Peyer's patch (tissue), 4 donors: ENCODE measurements around the gene CERS4.
"Not testable (repeated sequence)": the region's sequence is repeated elsewhere in the genome, so short reads cannot be mapped to it uniquely, and the experiment has no call there.

Source experiments
- POLR2A ChIP-seq, 2 donors: fragments of 450-650 bp; IDR thresholded peaks; one replicate each; pipeline ENCODE4 v1.5.1; 2017; ENCODE audit warnings: antibody characterized with exemption in 2 of 2, mild to moderate bottlenecking in 2 of 2, moderate library complexity in 2 of 2
- TF ChIP-seq, protein P1 (sequence below), 6 experiments: fragments of 450-650 bp in 4 of 6; fragments of 200-600 bp in 2 of 6; sonication (generic) in 1 of 6; IDR thresholded peaks; one replicate each; pipeline ENCODE4 v1.5.1; 2017 to 2019; ENCODE audit warnings: antibody characterized with exemption in 6 of 6, mild to moderate bottlenecking in 3 of 6, moderate library complexity in 1 of 6

GRCh38 chr19:8247129-8247890, 38.1 kb downstream of the CERS4 start:
- not testable (repeated sequence) for TF ChIP-seq POLR2A (IDR thresholded peaks at IDR 0.05)
- TF ChIP-seq, protein P1, sequence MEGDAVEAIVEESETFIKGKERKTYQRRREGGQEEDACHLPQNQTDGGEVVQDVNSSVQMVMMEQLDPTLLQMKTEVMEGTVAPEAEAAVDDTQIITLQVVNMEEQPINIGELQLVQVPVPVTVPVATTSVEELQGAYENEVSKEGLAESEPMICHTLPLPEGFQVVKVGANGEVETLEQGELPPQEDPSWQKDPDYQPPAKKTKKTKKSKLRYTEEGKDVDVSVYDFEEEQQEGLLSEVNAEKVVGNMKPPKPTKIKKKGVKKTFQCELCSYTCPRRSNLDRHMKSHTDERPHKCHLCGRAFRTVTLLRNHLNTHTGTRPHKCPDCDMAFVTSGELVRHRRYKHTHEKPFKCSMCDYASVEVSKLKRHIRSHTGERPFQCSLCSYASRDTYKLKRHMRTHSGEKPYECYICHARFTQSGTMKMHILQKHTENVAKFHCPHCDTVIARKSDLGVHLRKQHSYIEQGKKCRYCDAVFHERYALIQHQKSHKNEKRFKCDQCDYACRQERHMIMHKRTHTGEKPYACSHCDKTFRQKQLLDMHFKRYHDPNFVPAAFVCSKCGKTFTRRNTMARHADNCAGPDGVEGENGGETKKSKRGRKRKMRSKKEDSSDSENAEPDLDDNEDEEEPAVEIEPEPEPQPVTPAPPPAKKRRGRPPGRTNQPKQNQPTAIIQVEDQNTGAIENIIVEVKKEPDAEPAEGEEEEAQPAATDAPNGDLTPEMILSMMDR (IDR thresholded peaks at IDR 0.05) = not testable (repeated sequence)
